GM12878 (cell line): ENCODE data around the gene MOG. TPM values are rescaled to one million over a fixed set of nuclear protein-coding genes. Genes with fewer than 3 reads are reported as not detected.

Source experiments
- ATAC-seq: fragments of 200-7000 bp; cut with Tn5 transposase; 3 replicates; pipeline ENCODE4 v1.9.1; 2020; ENCODE audit warnings: mild to moderate bottlenecking, moderate library complexity
- Bru-seq: library from RNA; stranded (reverse); fragments of 400-500 nt; gene quantifications from one replicate; lab custom pipeline; 2021; lab: Mats Ljungman, UMichigan
- BruChase-seq, 2 experiments: library from RNA; stranded (reverse); fragments of 400-500 nt; gene quantifications; one replicate each; lab custom pipeline; 2021; lab: Mats Ljungman, UMichigan
- BruUV-seq: library from RNA; stranded (reverse); fragments of 400-500 nt; replicated peaks from 2 replicates; lab custom pipeline; 2021; lab: Mats Ljungman, UMichigan
- CTCF ChIA-PET: fragments of 300-600 bp; sonication (Branson Sonifier 250); formaldehyde crosslinking; extraction: SDS; loops from one replicate; lab custom pipeline; 2021; ENCODE audit warnings: inconsistent platforms; lab: Yijun Ruan, JAX
- POLR2A ChIA-PET: fragments of 350-600 bp; formaldehyde crosslinking; extraction: SDS; loops from one replicate; lab custom pipeline; 2021; ENCODE audit warnings: inconsistent platforms; lab: Charles Lee
- RAD21 ChIA-PET: fragments of 300-600 bp; sonication (Branson Sonifier 250); formaldehyde crosslinking; loops from one replicate; lab custom pipeline; 2023; ENCODE audit warnings: antibody characterized with exemption; ENCODE audit not compliant: unreplicated experiment; lab: Charles Lee
- SMC1A ChIA-PET: fragments of 300-600 bp; sonication (Branson Sonifier 250); formaldehyde crosslinking; loops from one replicate; lab custom pipeline; 2023; ENCODE audit not compliant: unreplicated experiment, uncharacterized antibody; lab: Charles Lee
- DNase-seq: peaks from one replicate; pipeline ENCODE4 v3.0.0-alpha.2; 2011; ENCODE audit warnings: low read depth, low spot score
- FAIRE-seq: peaks from 3 replicates; lab custom pipeline; 2011; peaks lifted over from hg19 to GRCh38; lab: Jason Lieb, UNC
- H2AFZ ChIP-seq: 2 replicates; pipeline ENCODE4 v1.6.0; 2011; ENCODE audit warnings: low read depth, low read length, control low read depth; ENCODE audit not compliant: control insufficient read depth
- H3K27ac ChIP-seq: 2 replicates; pipeline ENCODE4 v1.5.1; 2011; ENCODE audit warnings: control low read depth; ENCODE audit not compliant: control insufficient read depth, insufficient read depth
- H3K27me3 ChIP-seq, 2 experiments: replicated peaks in 1 of 2; 2 replicates each; pipeline versions ENCODE4 v1.6.0 to v1.6.1; 2011; ENCODE audit warnings: low read length in 1 of 2; ENCODE audit not compliant: control insufficient read depth in 2 of 2, insufficient read depth in 2 of 2
- H3K36me3 ChIP-seq, 2 experiments: 2 replicates each; pipeline ENCODE4 v1.5.1; 2011; ENCODE audit warnings: low read length in 1 of 2; ENCODE audit not compliant: control insufficient read depth in 2 of 2, insufficient read depth in 2 of 2
- H3K4me1 ChIP-seq: 2 replicates; pipeline ENCODE4 v1.6.1; 2011; ENCODE audit warnings: mild to moderate bottlenecking, low read length, moderate library complexity, mixed read lengths; ENCODE audit not compliant: control insufficient read depth, insufficient read depth
- H3K4me2 ChIP-seq: 2 replicates; pipeline ENCODE4 v1.6.0; 2011; ENCODE audit warnings: control low read depth; ENCODE audit not compliant: control insufficient read depth, insufficient read depth
- H3K4me3 ChIP-seq: fragments of 200-600 bp; sonication (generic); 2 replicates; pipeline ENCODE4 v1.5.1; 2016
- H3K79me2 ChIP-seq: 2 replicates; pipeline ENCODE4 v1.6.0; 2011; ENCODE audit warnings: low read length; ENCODE audit not compliant: control insufficient read depth, insufficient read depth
- H3K9ac ChIP-seq: 2 replicates; pipeline ENCODE4 v1.8.0; 2011; ENCODE audit warnings: low read length, control low read depth, mixed read lengths; ENCODE audit not compliant: control insufficient read depth, insufficient read depth
- H3K9me3 ChIP-seq: replicated peaks from 3 replicates; pipeline ENCODE4 v1.5.1; 2011; ENCODE audit warnings: mild to moderate bottlenecking, low read length; ENCODE audit not compliant: control insufficient read depth, insufficient read depth
- H4K20me1 ChIP-seq: 2 replicates; pipeline ENCODE4 v1.6.0; 2011; ENCODE audit not compliant: control insufficient read depth, insufficient read depth
- EP300 ChIP-seq, 2 experiments: fragments of 150-350 bp in 1 of 2; IDR thresholded peaks; 2 replicates each; pipeline ENCODE4 v1.6.1; 2011 to 2012; ENCODE audit warnings: low read depth in 2 of 2, low read length in 2 of 2, borderline replicate concordance in 1 of 2, improper control_type of control experiment in 1 of 2, inconsistent platforms in 1 of 2; ENCODE audit not compliant: control insufficient read depth in 1 of 2
- MEF2A ChIP-seq: IDR thresholded peaks from 2 replicates; pipeline ENCODE4 v1.6.1; 2011; ENCODE audit warnings: low read depth, mild to moderate bottlenecking, low read length, moderate library complexity; ENCODE audit not compliant: insufficient read depth
- MTA2 ChIP-seq: fragments of 450-650 bp; IDR thresholded peaks from 2 replicates; pipeline ENCODE4 v1.6.1; 2016; ENCODE audit warnings: low read depth, mild to moderate bottlenecking, moderate library complexity
- MTA3 ChIP-seq: IDR thresholded peaks from 2 replicates; pipeline ENCODE4 v1.6.1; 2012; ENCODE audit warnings: low read length, inconsistent platforms, borderline replicate concordance
- MXI1 ChIP-seq: fragments of 150-350 bp; IDR thresholded peaks from 2 replicates; pipeline ENCODE4 v1.6.1; 2011; ENCODE audit warnings: low read depth, mild to moderate bottlenecking, inconsistent platforms, low read length, improper control_type of control experiment
- NFYB ChIP-seq: IDR thresholded peaks from 2 replicates; pipeline ENCODE4 v1.6.1; 2011; ENCODE audit warnings: low read depth, mild to moderate bottlenecking, low read length, improper control_type of control experiment, moderate library complexity; ENCODE audit not compliant: insufficient read depth
- SP1 ChIP-seq: IDR thresholded peaks from one replicate; pipeline ENCODE4 v1.6.1; 2011; ENCODE audit warnings: low read depth, low read length
- WGBS: methylation state at CpG from one replicate; pipeline ENCODE4 v1.1.6; 2016; ENCODE audit warnings: low lambda C conversion rate; ENCODE audit not compliant: insufficient replicate concordance, insufficient coverage; ENCODE audit errors: missing lambda C conversion rate; 5-methylcytosine and 5-hydroxymethylcytosine counted together
- in situ Hi-C: fragments of 300-500 bp; cut with MboI; formaldehyde crosslinking; loops from 9 replicates; pipeline ENCODE4 v1.14.3; 2018; ENCODE audit warnings: mixed read lengths
- intact Hi-C: fragments of 100-400 bp; cut with micrococcal nuclease; formaldehyde crosslinking; loops from one replicate; pipeline ENCODE4 v1.14.2; 2022; ENCODE audit not compliant: unreplicated experiment
- long read RNA-seq, 2 experiments: library from polyadenylated mRNA; unstranded; transcript quantifications; one replicate each; pipeline ENCODE4 v2.0.0, GENCODE V29; 2019 to 2020
- polyA minus RNA-seq, 3 experiments: library from RNA; depleted of rRNA, polyadenylated mRNA; stranded (reverse); fragments of >200 nt; gene quantifications; 2 replicates each; pipeline ENCODE4 v1.2.3, GENCODE V29; 2011
- polyA plus RNA-seq, 11 experiments: library from polyadenylated mRNA; depleted of rRNA in 4 of 11; unstranded in 6 of 11; stranded (reverse) in 5 of 11; fragments of >200 nt; fragmentation: Nextera tagmentation in 4 of 11; fragmentation: Illumina TruSeq in 1 of 11; extraction: Ambion mirVana in 4 of 11; extraction: Trizol in 1 of 11; gene quantifications; 1 replicate in 1 of 11; 2 replicates in 10 of 11; pipeline versions ENCODE4 v1.2.1 to v1.2.3, GENCODE V29; 2011 to 2016; ENCODE audit warnings: inconsistent platforms in 2 of 11, missing spikeins in 2 of 11, low read depth in 1 of 11
- total RNA-seq, 4 experiments: library from RNA; depleted of rRNA in 3 of 4; stranded (reverse); fragments of >200 nt in 3 of 4; fragmentation: Illumina TruSeq in 1 of 4; extraction: Trizol in 1 of 4; gene quantifications; 2 replicates each; pipeline versions ENCODE4 v1.2.1 to v1.2.3, GENCODE V29; 2013 to 2021

Gene MOG
- total RNA-seq (2013; cell fraction: nucleolus; rRNA removed): not detected in 2 replicates
- total RNA-seq (2014; rRNA removed): not detected in 2 replicates
- not detected in 2 replicates for total RNA-seq (2014; rRNA removed; fragmentation: Illumina TruSeq; extraction: Trizol)
- total RNA-seq (2021): not detected in 2 replicates
- polyA plus RNA-seq (2011; ENCODE audit: low read depth): not detected
- polyA plus RNA-seq (2011; rRNA removed): not detected in 2 replicates
- polyA plus RNA-seq (2011; cell fraction: cytosol; rRNA removed): not detected in 2 replicates
- not detected in 2 replicates for polyA plus RNA-seq (2011; cell fraction: nucleus; rRNA removed)
- 0.11 and 0.20 TPM in 2 replicates for polyA plus RNA-seq (2012)
- 0.30 TPM in 1 of 2 replicates, not detected in the other for polyA plus RNA-seq (2014; fragmentation: Illumina TruSeq; extraction: Trizol)
- not detected for polyA plus RNA-seq (2014; fragmentation: Nextera tagmentation; extraction: Ambion mirVana)
- not detected in 2 replicates for polyA plus RNA-seq (2014; rRNA removed)
- not detected for polyA plus RNA-seq (2016; fragmentation: Nextera tagmentation; extraction: Ambion mirVana)
- polyA minus RNA-seq (2011; rRNA and poly(A)+ RNA removed): not detected in 2 replicates
- not detected in 2 replicates for polyA minus RNA-seq (2011; cell fraction: cytosol; rRNA and poly(A)+ RNA removed)
- not detected in 2 replicates for polyA minus RNA-seq (2011; cell fraction: nucleus; rRNA and poly(A)+ RNA removed)
- not detected for Bru-seq, nascent RNA
- percentile 6 among the genes with signal in this experiment for BruChase-seq, experiment 1, labeled RNA remaining after a 6-hour chase
- not detected for BruChase-seq, experiment 2, labeled RNA remaining after a 2-hour chase
- long read RNA-seq, experiment 1: 0 reads
- long read RNA-seq, experiment 2: 0 reads

DNA sequence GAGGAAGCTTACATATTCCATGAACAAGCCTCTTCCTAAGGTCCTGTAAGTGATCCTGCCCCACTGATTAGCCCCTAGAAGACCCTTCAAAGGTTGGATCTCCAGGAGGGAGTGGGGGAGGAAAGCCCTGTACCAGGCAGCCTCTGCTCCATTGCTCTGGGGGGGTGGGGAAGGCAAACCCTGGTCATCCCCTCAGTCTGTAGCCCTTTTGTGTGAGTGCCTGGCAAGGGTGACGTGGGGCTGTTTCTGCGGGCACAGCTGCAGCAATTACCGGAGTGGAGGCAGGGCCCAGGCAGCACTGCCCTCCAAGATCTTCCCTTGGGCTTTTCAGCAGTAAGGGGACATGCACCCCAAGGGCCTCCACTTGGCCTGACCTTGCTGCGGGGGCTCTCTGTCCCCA, at the start of gene MOG:
MOG (plus strand) TSS at position 295 of the 400 bp plus-strand sequence. CDS start 118 bp downstream, outside the sequence.
- no TSS peak for BruUV-seq
- Histone ChIP-seq H3K9me3 (no peaks in the 10 kb centered on the region), H3K4me1 (peaks cover 17% of the 10 kb centered on the region), H3K4me3 (no peak within 1 kb of the TSS), H3K9ac (no peak within 1 kb of the TSS), H3K79me2 (no peaks in the 10 kb centered on the region), H3K4me2 (peak within 1 kb of the TSS; percentile 71), H3K27ac (no peak within 1 kb of the TSS), H2AFZ (peak within 1 kb of the TSS; percentile 53), H3K27me3 (no peaks in the 10 kb centered on the region), H4K20me1 (no peaks in the 10 kb centered on the region), H3K36me3 (no peaks in the 10 kb centered on the region)
- ChIA-PET CTCF (interaction anchor here (0.6 to 2.2 kb wide), 4 partner anchors 23 to 755 kb away, joined by 3 to 6 read pairs (median 4); partner anchors contain the start of gene GABBR1), RAD21 (no interaction called here), SMC1A (no interaction called here), POLR2A (no interaction called here)
- 74% methylated on average over 4 of the region's 4 CpGs for WGBS
- intact Hi-C loops (loop anchor here (10.0 kb wide), 1 partner anchor 98 kb away; no protein-coding TSS in a partner anchor), in situ Hi-C loops (no loop called here)
- DNase-seq: no peak
- TF ChIP-seq SP1 (no peak), MTA3 (no peak), MEF2A (no peak), EP300 (IDR thresholded peaks at IDR 0.05; ENCODE audit: borderline replicate concordance in 1 of 2, control insufficient read depth in 1 of 2, low read depth in 2 of 2, low read length in 2 of 2) (no peak), MXI1 (no peak), MTA2 (no peak), NFYB (no peak)
- no peak for ATAC-seq
- FAIRE-seq: no peak
